NOMO-1 treated with DMSO at 0.1 percent for 48 hours (cell line): Measurements from ENCODE around the gene KLHL10.
"Not testable (repeated sequence)": the region's sequence is repeated elsewhere in the genome, so short reads cannot be mapped to it uniquely, and the experiment has no call there.

Experiments
- DNase-seq: peaks from one replicate; lab custom pipeline; 2025; ENCODE audit not compliant: unreplicated experiment; lab: John Stamatoyannopoulos, UW

KLHL10 gene

GRCh38 chr17:41849251-41849990 lies 11.8 kb downstream of the KLHL10 start:
- no peak for DNase-seq

- DNase-seq: not testable (repeated sequence)
Measured at GRCh38 chr17:41851382-41851781, 13.8 kb downstream of the KLHL10 start.

GRCh38 chr17:41860254-41860931 lies 22.8 kb downstream of the KLHL10 start:
- DNase-seq: no peak

- DNase-seq: no peak
Measured at GRCh38 chr17:41863074-41863848, 25.6 kb downstream of the KLHL10 start.

GRCh38 chr17:41864498-41864835 lies 26.8 kb downstream of the KLHL10 start:
- DNase-seq: no peak

- peak; percentile 85 for DNase-seq
Measured at GRCh38 chr17:41864836-41865595, 27.4 kb downstream of the KLHL10 start, which contains the start of gene KLHL11. TSS of gene KLHL11 (minus strand) at chr17:41865423. CDS start at chr17:41865370, 53 bp downstream.

GRCh38 chr17:41865596-41865893 lies 27.9 kb downstream of the KLHL10 start:
- no peak for DNase-seq

GRCh38 chr17:41868568-41868967 lies 30.9 kb downstream of the KLHL10 start:
- no peak for DNase-seq

GRCh38 chr17:41869426-41869825 lies 31.8 kb downstream of the KLHL10 start:
- DNase-seq: no peak

- DNase-seq: no peak
Measured at GRCh38 chr17:41870097-41870496, 32.5 kb downstream of the KLHL10 start.

GRCh38 chr17:41870627-41871026 lies 33.0 kb downstream of the KLHL10 start:
- no peak for DNase-seq

GRCh38 chr17:41871789-41872188 lies 34.2 kb downstream of the KLHL10 start:
- DNase-seq: no peak

- no peak for DNase-seq
Measured at GRCh38 chr17:41873559-41874292, 36.1 kb downstream of the KLHL10 start.

- DNase-seq: not testable (repeated sequence)
Measured at GRCh38 chr17:41874293-41874670, 36.7 kb downstream of the KLHL10 start.

- no peak for DNase-seq
Measured at GRCh38 chr17:41880130-41880529, 42.5 kb downstream of the KLHL10 start.

- no peak for DNase-seq
Measured at GRCh38 chr17:41882756-41883155, 45.1 kb downstream of the KLHL10 start.

- DNase-seq: no peak
Measured at GRCh38 chr17:41885733-41886132, 48.1 kb downstream of the KLHL10 start.

- no peak for DNase-seq
Measured at GRCh38 chr17:41888332-41888965, 50.8 kb downstream of the KLHL10 start.

- DNase-seq: no peak
Measured at GRCh38 chr17:41891135-41892020, 53.8 kb downstream of the KLHL10 start.
